Esophagus muscularis mucosa (tissue), 4 donors: ENCODE measurements around the gene HDLBP. TPM values are rescaled to one million over a fixed set of nuclear protein-coding genes. Genes with fewer than 3 reads are reported as not detected.

Experiments used
- DNase-seq: peaks from one replicate; pipeline ENCODE4 v3.0.0-alpha.2; 2017; ENCODE audit errors: extremely low spot score
- H3K27ac ChIP-seq, 4 donors: fragments of 200-600 bp; sonication (generic); replicated peaks in 1 of 4; 1 replicate in 3 of 4; 2 replicates in 1 of 4; pipeline ENCODE4 v1.5.1; 2016 to 2019; ENCODE audit warnings: mild to moderate bottlenecking in 1 of 4
- H3K27me3 ChIP-seq, 4 donors: fragments of 200-600 bp; sonication (generic); one replicate each; pipeline versions ENCODE4 v1.5.1 to v1.6.0; 2016 to 2019
- H3K36me3 ChIP-seq, 4 donors: fragments of 200-600 bp; sonication (generic); one replicate each; pipeline ENCODE4 v1.5.1; 2016 to 2019
- H3K4me1 ChIP-seq, 4 donors: fragments of 200-600 bp; sonication (generic); one replicate each; pipeline ENCODE4 v1.5.1; 2016 to 2019
- H3K4me3 ChIP-seq, 4 donors: fragments of 200-600 bp; sonication (generic); 1 replicate in 2 of 4; 2 replicates in 2 of 4; pipeline ENCODE4 v1.5.1; 2016 to 2019; ENCODE audit warnings: mild to moderate bottlenecking in 4 of 4, moderate library complexity in 1 of 4
- H3K9me3 ChIP-seq, 4 donors: fragments of 200-600 bp; sonication (generic); 1 replicate in 3 of 4; 2 replicates in 1 of 4; pipeline ENCODE4 v1.5.1; 2016 to 2019
- CTCF ChIP-seq, 3 experiments: fragments of 200-600 bp in 2 of 3; fragments of 450-650 bp in 1 of 3; sonication (generic) in 2 of 3; IDR thresholded peaks; one replicate each; pipeline ENCODE4 v1.5.1; 2017 to 2019; ENCODE audit warnings: antibody characterized with exemption in 3 of 3, mild to moderate bottlenecking in 2 of 3, moderate library complexity in 1 of 3
- EP300 ChIP-seq: sonication (generic); formaldehyde crosslinking; IDR thresholded peaks from one replicate; pipeline ENCODE4 v1.6.1; 2017; ENCODE audit warnings: antibody characterized with exemption
- POLR2A ChIP-seq: fragments of 450-650 bp; IDR thresholded peaks from one replicate; pipeline ENCODE4 v1.6.1; 2017; ENCODE audit warnings: antibody characterized with exemption, moderate library complexity, mild to moderate bottlenecking, low read depth
- POLR2AphosphoS5 ChIP-seq, 2 donors: sonication (generic); formaldehyde crosslinking; IDR thresholded peaks; one replicate each; pipeline ENCODE4 v1.6.1; 2017; ENCODE audit warnings: antibody characterized with exemption in 2 of 2
- WGBS: methylation state at CpG from one replicate; pipeline ENCODE4 v1.1.5; 2018; 5-methylcytosine and 5-hydroxymethylcytosine counted together
- intact Hi-C: fragments of 100-400 bp; cut with DNase I; formaldehyde crosslinking; loops from one replicate; pipeline ENCODE4 v1.15.1; 2023
- total RNA-seq, 4 donors: library from RNA; depleted of rRNA; stranded (reverse); fragments of >200 nt; gene quantifications; one replicate each; pipeline versions ENCODE4 v1.1.0 to v1.2.1, GENCODE V29; 2016

Gene HDLBP
- total RNA-seq, 4 donors from 2014 or later, result 263 to 479 (median 304) TPM

GRCh38 chr2:241248897-241249296, 66.6 kb downstream of the HDLBP start:
- Histone ChIP-seq H3K36me3 (peaks cover 99 to 100% (median 100%) of the 10 kb centered on the region in 4 donors), H3K4me3 (no peak overlapping the region), H3K9me3 (no peaks in the 10 kb centered on the region), H3K4me1 (no peaks in the 10 kb centered on the region), H3K27me3 (no peaks in the 10 kb centered on the region), H3K27ac (no peak overlapping the region)
- WGBS, result 88% methylated on average over 6 of the region's 6 CpGs
- DNase-seq, result no peak
- TF ChIP-seq POLR2A (no peak), CTCF (IDR thresholded peaks at IDR 0.05) (no peak), POLR2AphosphoS5 (IDR thresholded peaks at IDR 0.05) (no peak), EP300 (no peak)
- intact Hi-C loops, result no loop called here

GRCh38 chr2:241248289-241248688, 67.2 kb downstream of the HDLBP start:
- Histone ChIP-seq H3K27ac (no peak overlapping the region), H3K4me3 (no peak overlapping the region), H3K4me1 (no peaks in the 10 kb centered on the region), H3K27me3 (no peaks in the 10 kb centered on the region), H3K36me3 (peaks cover 99 to 100% (median 100%) of the 10 kb centered on the region in 4 donors), H3K9me3 (no peaks in the 10 kb centered on the region)
- intact Hi-C loops, result no loop called here
- no peak for DNase-seq
- 91% methylated on average over 8 of the region's 11 CpGs for WGBS
- TF ChIP-seq POLR2AphosphoS5 (IDR thresholded peaks at IDR 0.05), result no peak
- TF ChIP-seq CTCF (IDR thresholded peaks at IDR 0.05), result no peak
- no peak for TF ChIP-seq POLR2A
- no peak for TF ChIP-seq EP300

- no peak overlapping the region for H3K27ac ChIP-seq
- TF ChIP-seq CTCF (IDR thresholded peaks at IDR 0.05) (no peak), EP300 (no peak), POLR2AphosphoS5 (IDR thresholded peaks at IDR 0.05) (no peak), POLR2A (no peak)
- 96% methylated on average over 6 of the region's 6 CpGs for WGBS
- intact Hi-C loops, result no loop called here
- no peaks in the 10 kb centered on the region for H3K27me3 ChIP-seq
- peaks cover 91 to 100% (median 100%) of the 10 kb centered on the region in 4 donors for H3K36me3 ChIP-seq
- H3K9me3 ChIP-seq, result no peaks in the 10 kb centered on the region
- no peak for DNase-seq
- no peak overlapping the region for H3K4me3 ChIP-seq
- no peaks in the 10 kb centered on the region for H3K4me1 ChIP-seq
Observed at GRCh38 chr2:241244368-241244767, 71.1 kb downstream of the HDLBP start.

GRCh38 chr2:241242306-241242705, 73.2 kb downstream of the HDLBP start:
- Histone ChIP-seq H3K27me3 (no peaks in the 10 kb centered on the region), H3K9me3 (no peaks in the 10 kb centered on the region), H3K4me3 (no peak overlapping the region), H3K36me3 (peaks cover 91 to 100% (median 100%) of the 10 kb centered on the region in 4 donors), H3K27ac (no peak overlapping the region), H3K4me1 (no peaks in the 10 kb centered on the region)
- no peak for DNase-seq
- intact Hi-C loops, result no loop called here
- 85% methylated on average over 14 of the region's 14 CpGs for WGBS
- TF ChIP-seq CTCF (IDR thresholded peaks at IDR 0.05) (no peak), POLR2AphosphoS5 (IDR thresholded peaks at IDR 0.05) (no peak), EP300 (no peak), POLR2A (no peak)

- H3K27ac ChIP-seq, result no peak overlapping the region
- DNase-seq, result no peak
- 88% methylated on average over 4 of the region's 4 CpGs for WGBS
- no peaks in the 10 kb centered on the region for H3K27me3 ChIP-seq
- peaks cover 91 to 100% (median 100%) of the 10 kb centered on the region in 4 donors for H3K36me3 ChIP-seq
- TF ChIP-seq POLR2AphosphoS5 (IDR thresholded peaks at IDR 0.05), result no peak
- no peak for TF ChIP-seq CTCF (IDR thresholded peaks at IDR 0.05)
- no peak for TF ChIP-seq EP300
- TF ChIP-seq POLR2A, result no peak
- intact Hi-C loops, result no loop called here
- no peaks in the 10 kb centered on the region for H3K9me3 ChIP-seq
- no peak overlapping the region for H3K4me3 ChIP-seq
- H3K4me1 ChIP-seq, result no peaks in the 10 kb centered on the region
Observed at GRCh38 chr2:241241669-241242068, 73.8 kb downstream of the HDLBP start.
